ENCODE results near the gene UCHL3.

- TF ChIP-seq CTCF (optimal IDR thresholded peaks at IDR 0.05 in 1 of 3, IDR thresholded peaks at IDR 0.05 in 1 of 3, conservative IDR thresholded peaks at IDR 0.05 in 1 of 3; ENCODE audit: extremely low read depth in 1 of 3, insufficient read depth in 2 of 3, low read length in 3 of 3) (no peak), EZH2 (IDR thresholded peaks at IDR 0.05; ENCODE audit: low read length) (no peak)
Measured at GRCh38 chr13:75506018-75506417, 43.6 kb upstream of the UCHL3 start.

All from keratinocyte (primary cell).